Measurements from ENCODE around the gene RNU6-9.
"Not testable (repeated sequence)": the region's sequence is repeated elsewhere in the genome, so short reads cannot be mapped to it uniquely, and the experiment has no call there.

RNU6-9 gene

GRCh38 chr19:892894-893689, at the start of gene RNU6-9, which contains the start of gene MED16:
Gene RNU6-9 (plus strand): TSS chr19:893484.
Gene MED16 (minus strand): TSS chr19:893187. CDS start chr19:891131, 2,056 bp downstream.
- peak; percentile 95 for DNase-seq (ENCODE audit: low spot score)

GRCh38 chr19:843836-844545, 49.3 kb upstream of the RNU6-9 start:
- no peak for DNase-seq (ENCODE audit: low spot score)

- no peak for DNase-seq (ENCODE audit: low spot score)
Observed at GRCh38 chr19:844546-844971, 48.7 kb upstream of the RNU6-9 start.

- DNase-seq (ENCODE audit: low spot score) = no peak
Observed at GRCh38 chr19:845707-846521, 47.4 kb upstream of the RNU6-9 start.

- no peak for DNase-seq (ENCODE audit: low spot score)
Observed at GRCh38 chr19:848386-848921, 44.8 kb upstream of the RNU6-9 start.

GRCh38 chr19:849195-849594, 44.1 kb upstream of the RNU6-9 start:
- DNase-seq (ENCODE audit: low spot score) = not testable (repeated sequence)

GRCh38 chr19:850221-850978, 42.9 kb upstream of the RNU6-9 start:
- no peak for DNase-seq (ENCODE audit: low spot score)

- no peak for DNase-seq (ENCODE audit: low spot score)
Observed at GRCh38 chr19:850979-851335, 42.3 kb upstream of the RNU6-9 start.

- no peak for DNase-seq (ENCODE audit: low spot score)
Observed at GRCh38 chr19:852136-853013, 40.9 kb upstream of the RNU6-9 start, which contains the start of gene ELANE. Gene ELANE (plus strand): TSS chr19:852303. CDS start chr19:852329, 26 bp downstream.

GRCh38 chr19:853014-853585, 40.2 kb upstream of the RNU6-9 start:
- DNase-seq (ENCODE audit: low spot score) = no peak

- not testable (repeated sequence) for DNase-seq (ENCODE audit: low spot score)
Observed at GRCh38 chr19:853614-854220, 39.6 kb upstream of the RNU6-9 start.

- DNase-seq (ENCODE audit: low spot score) = no peak
Observed at GRCh38 chr19:854549-854948, 38.7 kb upstream of the RNU6-9 start.

GRCh38 chr19:855142-855541, 38.1 kb upstream of the RNU6-9 start:
- no peak for DNase-seq (ENCODE audit: low spot score)

- DNase-seq (ENCODE audit: low spot score) = no peak
Observed at GRCh38 chr19:855566-856120, 37.6 kb upstream of the RNU6-9 start.

- no peak for DNase-seq (ENCODE audit: low spot score)
Observed at GRCh38 chr19:858284-858683, 35.0 kb upstream of the RNU6-9 start.

GRCh38 chr19:858868-859843, 34.1 kb upstream of the RNU6-9 start, which contains the start of gene CFD:
Gene CFD (plus strand): TSS chr19:859664. CDS start chr19:859690, 26 bp downstream.
- DNase-seq (ENCODE audit: low spot score) = no peak

- DNase-seq (ENCODE audit: low spot score) = no peak
Observed at GRCh38 chr19:861141-861755, 32.0 kb upstream of the RNU6-9 start.

Data from putamen (tissue), 1 donor.